AG09309 (cell line): ENCODE results near the gene AP3B2.
"Not testable (repeated sequence)": the region's sequence is repeated elsewhere in the genome, so short reads cannot be mapped to it uniquely, and the experiment has no call there.

Source experiments
- DNase-seq: peaks from one replicate; pipeline ENCODE4 v3.0.0-alpha.2; 2010; ENCODE audit warnings: low read depth
- H3K4me3 ChIP-seq: 2 replicates; pipeline ENCODE4 v1.5.1; 2011; ENCODE audit warnings: mild to moderate bottlenecking, low read depth, low read length, moderate library complexity; ENCODE audit not compliant: control insufficient read depth
- TF ChIP-seq, protein P1 (sequence below): IDR thresholded peaks from 2 replicates; pipeline ENCODE4 v1.5.1; 2011; ENCODE audit warnings: mild to moderate bottlenecking, low read depth, low read length, inconsistent platforms; ENCODE audit not compliant: insufficient read depth, control insufficient read depth; ENCODE audit errors: missing control alignments

The AP3B2 gene

DNA sequence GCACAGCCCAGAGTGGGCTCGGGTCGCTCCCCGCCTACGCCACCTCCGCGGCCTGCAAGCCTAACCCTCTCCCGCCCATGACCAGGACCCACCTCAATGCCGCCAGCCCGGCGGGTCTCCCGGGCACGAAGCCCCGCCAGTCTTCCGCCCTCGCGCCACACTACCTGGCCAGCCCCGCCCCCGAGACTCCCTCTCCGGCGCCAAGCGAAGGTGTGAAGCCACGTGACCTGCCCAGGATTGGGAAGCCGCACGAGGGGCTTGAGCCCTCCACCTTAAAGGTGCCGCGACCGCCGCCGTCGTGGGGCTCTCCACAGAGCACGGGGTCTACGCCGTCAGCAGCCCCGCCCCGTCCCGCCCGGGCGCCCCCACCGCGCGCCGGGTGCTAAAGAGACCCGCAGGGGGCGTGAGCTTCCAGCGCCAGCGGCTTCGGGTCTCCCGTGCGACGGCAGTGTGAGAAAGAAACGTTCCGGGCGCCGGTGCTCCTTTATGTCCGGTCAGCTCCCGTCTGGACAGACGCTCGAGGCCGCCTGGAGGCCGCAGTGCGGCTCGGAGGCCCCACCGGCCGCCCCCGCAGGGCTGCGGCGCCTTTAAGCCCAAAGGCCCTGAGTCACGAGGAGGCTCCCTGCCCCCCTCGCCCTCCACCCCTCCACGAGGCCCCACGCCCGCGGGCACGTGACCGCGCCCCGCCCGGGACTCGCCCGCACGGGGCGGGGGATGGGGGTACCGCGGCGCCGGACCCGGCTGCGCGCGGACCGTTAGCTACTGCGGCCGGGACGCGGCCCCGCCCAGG, 62.4 kb downstream of the AP3B2 start, which contains the start of gene CPEB1:
Gene CPEB1, minus strand, starts transcription at position 319 of the 790 bp plus-strand sequence. CDS start 18,904 bp downstream, outside the sequence.
- TF ChIP-seq, protein P1, sequence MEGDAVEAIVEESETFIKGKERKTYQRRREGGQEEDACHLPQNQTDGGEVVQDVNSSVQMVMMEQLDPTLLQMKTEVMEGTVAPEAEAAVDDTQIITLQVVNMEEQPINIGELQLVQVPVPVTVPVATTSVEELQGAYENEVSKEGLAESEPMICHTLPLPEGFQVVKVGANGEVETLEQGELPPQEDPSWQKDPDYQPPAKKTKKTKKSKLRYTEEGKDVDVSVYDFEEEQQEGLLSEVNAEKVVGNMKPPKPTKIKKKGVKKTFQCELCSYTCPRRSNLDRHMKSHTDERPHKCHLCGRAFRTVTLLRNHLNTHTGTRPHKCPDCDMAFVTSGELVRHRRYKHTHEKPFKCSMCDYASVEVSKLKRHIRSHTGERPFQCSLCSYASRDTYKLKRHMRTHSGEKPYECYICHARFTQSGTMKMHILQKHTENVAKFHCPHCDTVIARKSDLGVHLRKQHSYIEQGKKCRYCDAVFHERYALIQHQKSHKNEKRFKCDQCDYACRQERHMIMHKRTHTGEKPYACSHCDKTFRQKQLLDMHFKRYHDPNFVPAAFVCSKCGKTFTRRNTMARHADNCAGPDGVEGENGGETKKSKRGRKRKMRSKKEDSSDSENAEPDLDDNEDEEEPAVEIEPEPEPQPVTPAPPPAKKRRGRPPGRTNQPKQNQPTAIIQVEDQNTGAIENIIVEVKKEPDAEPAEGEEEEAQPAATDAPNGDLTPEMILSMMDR: peak; percentile 9
- DNase-seq: no peak
- H3K4me3 ChIP-seq: peak within 1 kb of the TSS; percentile 39

DNA sequence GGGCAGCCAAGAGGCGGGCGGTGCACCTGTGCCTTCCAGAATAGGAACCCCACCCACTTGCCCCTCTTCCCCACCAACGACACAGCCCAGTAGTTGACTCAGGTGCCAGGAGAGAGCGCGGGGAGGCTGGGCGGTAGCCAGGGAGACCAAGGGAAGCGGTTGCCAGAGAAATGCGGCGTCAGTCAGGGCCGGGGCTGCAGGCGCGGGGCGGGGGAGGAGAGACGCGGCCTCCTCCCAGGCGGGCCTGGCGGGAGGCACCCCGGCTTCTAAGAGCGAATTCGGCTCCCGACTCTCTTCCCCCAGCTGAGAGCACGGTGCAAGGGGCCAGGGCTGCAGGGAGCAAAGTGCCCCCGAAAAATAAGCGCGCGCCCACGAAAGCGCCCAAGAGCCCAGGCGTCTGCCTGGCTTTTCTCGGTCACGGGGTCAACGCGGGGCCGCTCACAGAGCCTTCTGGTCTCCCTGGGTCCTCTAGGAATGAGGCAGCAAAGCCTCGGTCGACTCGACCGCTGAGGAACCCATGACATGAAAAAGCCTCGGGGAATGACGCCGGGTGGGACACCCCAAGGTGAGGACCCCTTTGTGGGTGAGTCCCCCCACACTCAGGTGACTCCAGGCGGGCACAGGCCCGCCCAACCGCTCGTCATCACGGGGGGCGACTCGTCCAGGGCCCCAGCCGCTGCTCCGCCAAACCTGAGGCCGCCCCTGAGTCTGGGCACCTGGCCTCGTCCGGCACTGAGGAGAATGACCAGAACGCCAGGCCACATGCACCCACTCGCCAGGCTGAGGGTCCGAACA, 63.2 kb downstream of the AP3B2 start:
- no peak for DNase-seq
- peak overlapping the region; percentile 39; the same call in 1 of the 2 replicates for H3K4me3 ChIP-seq
- TF ChIP-seq, protein P1: no peak

DNA sequence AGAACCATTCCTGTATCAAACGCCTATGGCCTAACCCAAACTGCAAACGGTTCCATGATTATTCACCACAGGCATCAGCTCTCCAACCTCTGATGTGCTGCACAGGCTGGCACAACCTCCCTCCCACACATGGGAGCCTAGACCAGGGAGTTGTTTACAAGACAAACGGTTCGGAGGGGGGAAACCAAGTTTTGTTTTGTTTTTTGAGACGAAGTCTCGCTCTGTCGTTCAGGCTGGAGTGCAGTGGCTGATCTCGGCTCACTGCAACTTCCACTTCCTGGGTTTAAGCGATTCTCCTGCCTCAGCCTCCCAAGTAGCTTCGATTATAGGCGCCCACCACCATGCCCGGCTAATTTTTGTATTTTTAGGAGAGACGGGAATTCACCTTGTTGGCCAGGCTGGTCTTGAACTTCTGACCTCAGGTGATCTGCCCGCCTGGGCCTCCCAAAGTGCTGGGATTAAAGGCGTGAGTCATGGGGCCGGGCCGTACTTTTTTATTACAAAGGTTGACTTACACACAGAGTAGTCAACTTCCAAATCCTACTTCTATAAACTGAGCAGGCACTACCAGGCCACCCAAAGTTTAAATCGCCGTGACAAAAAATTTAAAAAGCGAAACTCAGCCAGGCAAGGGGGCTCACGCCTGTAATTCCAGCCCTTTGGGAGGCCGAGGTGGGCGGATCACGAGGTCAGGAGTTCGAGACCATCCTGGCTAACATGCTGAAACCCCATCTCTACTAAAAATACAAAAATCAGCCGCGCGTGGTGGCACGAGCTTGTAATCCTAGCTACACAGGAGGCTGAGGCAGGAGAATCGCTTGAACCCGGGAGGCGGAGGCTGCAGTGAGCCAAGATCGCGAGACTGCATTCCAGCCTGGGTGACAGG, 64.5 kb downstream of the AP3B2 start:
- H3K4me3 ChIP-seq, DNase-seq: not testable (repeated sequence)

DNA sequence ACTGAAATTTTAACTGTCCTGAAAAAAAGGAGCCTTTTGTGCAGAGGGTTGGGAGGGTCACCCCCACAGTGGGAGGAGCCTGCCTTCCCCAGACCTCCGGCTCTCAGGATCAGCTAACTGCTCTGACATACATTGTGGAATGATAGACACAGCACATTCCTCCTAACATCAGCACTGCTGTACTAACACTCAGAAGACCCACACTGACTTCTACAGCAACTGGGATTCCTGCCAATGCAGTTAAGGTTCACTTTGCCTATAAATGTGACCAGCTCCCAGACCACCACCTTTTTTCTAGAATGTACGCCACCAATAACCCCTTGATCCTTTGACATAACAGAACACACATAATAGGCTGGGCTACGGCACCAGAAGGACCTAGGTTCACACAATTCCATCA, 65.7 kb downstream of the AP3B2 start:
- no peak overlapping the region for H3K4me3 ChIP-seq
- TF ChIP-seq, protein P1: no peak
- no peak for DNase-seq

DNA sequence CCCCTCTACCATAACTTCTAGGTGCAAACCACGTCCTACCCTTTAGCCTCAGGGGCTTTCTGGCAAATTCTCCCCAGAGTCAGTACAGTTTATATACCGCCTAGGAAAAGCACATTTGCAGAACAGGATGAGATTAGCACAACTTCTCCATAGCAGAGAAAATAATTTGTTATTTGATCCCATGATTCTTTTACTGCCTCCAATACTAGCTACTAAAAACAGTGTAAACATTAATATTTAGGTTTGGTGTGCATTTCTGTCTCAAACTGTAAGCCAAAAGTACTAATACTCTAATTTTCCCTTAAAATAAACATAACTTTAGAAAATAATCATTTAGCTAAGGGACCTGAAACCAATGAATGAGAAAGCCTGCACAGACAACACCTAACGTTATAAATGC, 67.0 kb downstream of the AP3B2 start:
- no peak for DNase-seq
- no peak overlapping the region for H3K4me3 ChIP-seq
- TF ChIP-seq, protein P1: no peak

DNA sequence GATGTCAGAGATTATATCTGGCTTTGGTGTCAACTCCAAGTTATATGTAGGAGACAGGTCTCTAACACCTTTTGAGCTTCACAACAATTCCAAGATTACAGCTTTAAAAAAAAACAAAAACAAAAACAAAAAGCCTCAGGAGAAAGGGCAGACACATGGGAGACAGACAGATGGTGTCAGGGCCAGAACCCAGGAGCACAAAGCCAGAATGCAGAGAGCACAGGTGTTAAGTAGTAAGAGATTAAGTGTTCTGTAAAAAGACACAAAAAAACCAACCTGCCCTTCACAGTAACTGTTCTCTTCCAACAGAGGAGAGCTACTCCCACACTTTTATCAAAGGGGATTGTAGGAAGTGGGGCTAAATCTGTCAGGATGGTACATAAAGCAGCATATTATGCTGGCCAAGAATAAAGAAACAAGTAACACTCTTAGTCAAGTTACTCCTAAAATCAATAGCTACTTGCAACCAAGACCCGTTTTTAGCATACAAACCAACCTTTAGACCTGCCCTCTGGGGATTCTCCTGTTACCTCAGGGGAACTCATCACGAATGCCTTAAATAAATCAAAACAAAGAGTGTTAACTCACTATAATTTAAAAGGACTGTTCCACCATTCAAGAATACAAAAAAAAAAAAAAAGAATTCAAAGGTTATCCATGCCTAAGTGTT, 68.4 kb downstream of the AP3B2 start:
- no peak overlapping the region for H3K4me3 ChIP-seq
- TF ChIP-seq, protein P1: no peak
- DNase-seq: no peak
